OCI-LY3 (cell line): Measurements from ENCODE around the gene UBQLN1.
"Not testable (repeated sequence)": the region's sequence is repeated elsewhere in the genome, so short reads cannot be mapped to it uniquely, and the experiment has no call there.

Experiments used
- EZH2phosphoT487 ChIP-seq: fragments of 200-600 bp; shearing (Covaris generic); IDR thresholded peaks from 2 replicates; pipeline ENCODE4 v1.6.1; 2018; ENCODE audit warnings: antibody characterized with exemption, mixed run types, low read depth
- TF ChIP-seq, protein P1 (sequence below): fragments of 200-600, 300-600 bp; sonication (generic); IDR thresholded peaks from 2 replicates; pipeline ENCODE4 v1.5.1; 2014; ENCODE audit warnings: antibody characterized with exemption, low read length, low read depth

DNA sequence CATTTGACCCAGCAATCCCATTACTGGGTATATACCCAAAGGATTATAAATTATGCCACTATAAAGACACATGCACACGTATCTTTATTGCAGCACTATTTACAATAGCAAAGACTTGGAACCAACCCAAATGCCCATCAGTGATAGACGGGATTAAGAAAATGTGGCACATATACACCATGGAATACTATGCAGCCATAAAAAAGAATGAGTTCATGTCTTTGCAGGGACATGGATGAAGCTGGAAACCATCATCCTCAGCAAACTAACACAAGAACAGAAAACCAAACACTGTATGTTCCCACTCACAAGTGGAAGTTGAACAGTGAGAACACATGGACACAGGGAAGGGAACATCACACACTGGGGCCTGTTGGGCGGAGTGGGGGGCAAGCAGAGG is 94.5 kb downstream of the UBQLN1 start:
- TF ChIP-seq, protein P1, sequence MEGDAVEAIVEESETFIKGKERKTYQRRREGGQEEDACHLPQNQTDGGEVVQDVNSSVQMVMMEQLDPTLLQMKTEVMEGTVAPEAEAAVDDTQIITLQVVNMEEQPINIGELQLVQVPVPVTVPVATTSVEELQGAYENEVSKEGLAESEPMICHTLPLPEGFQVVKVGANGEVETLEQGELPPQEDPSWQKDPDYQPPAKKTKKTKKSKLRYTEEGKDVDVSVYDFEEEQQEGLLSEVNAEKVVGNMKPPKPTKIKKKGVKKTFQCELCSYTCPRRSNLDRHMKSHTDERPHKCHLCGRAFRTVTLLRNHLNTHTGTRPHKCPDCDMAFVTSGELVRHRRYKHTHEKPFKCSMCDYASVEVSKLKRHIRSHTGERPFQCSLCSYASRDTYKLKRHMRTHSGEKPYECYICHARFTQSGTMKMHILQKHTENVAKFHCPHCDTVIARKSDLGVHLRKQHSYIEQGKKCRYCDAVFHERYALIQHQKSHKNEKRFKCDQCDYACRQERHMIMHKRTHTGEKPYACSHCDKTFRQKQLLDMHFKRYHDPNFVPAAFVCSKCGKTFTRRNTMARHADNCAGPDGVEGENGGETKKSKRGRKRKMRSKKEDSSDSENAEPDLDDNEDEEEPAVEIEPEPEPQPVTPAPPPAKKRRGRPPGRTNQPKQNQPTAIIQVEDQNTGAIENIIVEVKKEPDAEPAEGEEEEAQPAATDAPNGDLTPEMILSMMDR, result not testable (repeated sequence)
- TF ChIP-seq EZH2phosphoT487, result not testable (repeated sequence)
